HEK293 (cell line): ENCODE measurements around the gene GFI1.

Experiments
- CTCF ChIA-PET: fragments of 350-600 bp; formaldehyde crosslinking; extraction: SDS; loops from one replicate; lab custom pipeline; 2021; ENCODE audit warnings: antibody characterized with exemption; lab: Yijun Ruan, JAX
- POLR2A ChIA-PET: fragments of 300-600 bp; formaldehyde crosslinking; extraction: SDS; loops from one replicate; lab custom pipeline; 2020; ENCODE audit warnings: antibody characterized with exemption, inconsistent platforms; lab: Yijun Ruan, JAX
- H3K27ac ChIP-seq: fragments of 200-500 bp; sonication (Bioruptor generic); 2 replicates; pipeline ENCODE4 v1.5.1; 2014; ENCODE audit warnings: low read depth, low read length, control low read depth, inconsistent platforms; ENCODE audit errors: extremely low read depth
- H3K36me3 ChIP-seq, 2 experiments: fragments of 200-500 bp in 1 of 2; sonication (Bioruptor generic) in 1 of 2; 1 replicate in 1 of 2; 2 replicates in 1 of 2; pipeline ENCODE4 v1.5.1; 2014 to 2017; ENCODE audit warnings: inconsistent platforms in 2 of 2, low read length in 2 of 2; ENCODE audit not compliant: control insufficient read depth in 2 of 2, insufficient read depth in 1 of 2
- H3K4me1 ChIP-seq: fragments of 200-500 bp; sonication (Bioruptor generic); 2 replicates; pipeline ENCODE4 v1.5.1; 2014; ENCODE audit warnings: mild to moderate bottlenecking, low read length, inconsistent platforms; ENCODE audit not compliant: control insufficient read depth, insufficient read depth
- H3K4me3 ChIP-seq: 2 replicates; pipeline ENCODE4 v1.5.1; 2011; ENCODE audit warnings: low read depth, mild to moderate bottlenecking, control low read depth, low read length, moderate library complexity
- H3K9me3 ChIP-seq: fragments of 200-500 bp; sonication (Bioruptor generic); 2 replicates; pipeline ENCODE4 v1.5.1; 2014; ENCODE audit warnings: low read depth, low read length, inconsistent platforms; ENCODE audit not compliant: control insufficient read depth, insufficient read depth
- BCL11A ChIP-seq: fragments of 450-650 bp; formaldehyde crosslinking; IDR thresholded peaks from 2 replicates; pipeline ENCODE4 v1.5.1; 2016; ENCODE audit warnings: low read depth, missing biosample characterization, missing genetic modification characterization
- SCRT2 ChIP-seq: fragments of 450-650 bp; formaldehyde crosslinking; IDR thresholded peaks from 2 replicates; pipeline ENCODE4 v1.5.1; 2016; ENCODE audit warnings: missing biosample characterization, missing genetic modification characterization
- ZFP41 ChIP-seq: fragments of 450-650 bp; formaldehyde crosslinking; IDR thresholded peaks from 2 replicates; pipeline ENCODE4 v1.5.1; 2016; ENCODE audit warnings: missing biosample characterization, missing genetic modification characterization, borderline replicate concordance
- ZNF112 ChIP-seq: fragments of 450-650 bp; formaldehyde crosslinking; IDR thresholded peaks from 2 replicates; pipeline ENCODE4 v1.5.0; 2017; ENCODE audit warnings: missing biosample characterization, missing genetic modification characterization
- ZNF223 ChIP-seq: fragments of 450-650 bp; formaldehyde crosslinking; IDR thresholded peaks from 2 replicates; pipeline ENCODE4 v1.5.1; 2016; ENCODE audit warnings: missing biosample characterization, missing genetic modification characterization
- ZNF266 ChIP-seq: fragments of 450-650 bp; formaldehyde crosslinking; IDR thresholded peaks from 2 replicates; pipeline ENCODE4 v1.5.1; 2016; ENCODE audit warnings: missing biosample characterization, missing genetic modification characterization, low read depth
- ZNF292 ChIP-seq: fragments of 450-650 bp; formaldehyde crosslinking; IDR thresholded peaks from 2 replicates; pipeline ENCODE4 v1.5.1; 2016; ENCODE audit warnings: low read depth, missing biosample characterization, missing genetic modification characterization, borderline replicate concordance
- ZNF335 ChIP-seq: fragments of 450-650 bp; formaldehyde crosslinking; conservative IDR thresholded peaks from 2 replicates; pipeline ENCODE4 v1.5.1; 2016; ENCODE audit warnings: missing biosample characterization, missing genetic modification characterization
- ZNF394 ChIP-seq: fragments of 450-650 bp; formaldehyde crosslinking; IDR thresholded peaks from 2 replicates; pipeline ENCODE4 v1.5.1; 2016; ENCODE audit warnings: missing biosample characterization, missing genetic modification characterization, mild to moderate bottlenecking, moderate library complexity, borderline replicate concordance
- ZNF426 ChIP-seq: fragments of 450-650 bp; formaldehyde crosslinking; IDR thresholded peaks from 2 replicates; pipeline ENCODE4 v1.5.1; 2017; ENCODE audit warnings: missing biosample characterization, missing genetic modification characterization, mild to moderate bottlenecking, inconsistent platforms, moderate library complexity
- ZNF433 ChIP-seq: fragments of 450-650 bp; formaldehyde crosslinking; IDR thresholded peaks from 2 replicates; pipeline ENCODE4 v1.5.1; 2016; ENCODE audit warnings: missing biosample characterization, missing genetic modification characterization, low read depth
- ZNF48 ChIP-seq: fragments of 450-650 bp; formaldehyde crosslinking; IDR thresholded peaks from 2 replicates; pipeline ENCODE4 v1.5.1; 2016; ENCODE audit warnings: missing biosample characterization, missing genetic modification characterization
- ZNF501 ChIP-seq: fragments of 450-650 bp; formaldehyde crosslinking; IDR thresholded peaks from 2 replicates; pipeline ENCODE4 v1.5.1; 2016; ENCODE audit warnings: missing biosample characterization, missing genetic modification characterization
- ZNF558 ChIP-seq: fragments of 450-650 bp; formaldehyde crosslinking; IDR thresholded peaks from 2 replicates; pipeline ENCODE4 v1.5.1; 2016; ENCODE audit warnings: missing biosample characterization, missing genetic modification characterization
- ZNF600 ChIP-seq: fragments of 450-650 bp; formaldehyde crosslinking; IDR thresholded peaks from 2 replicates; pipeline ENCODE4 v1.5.1; 2016; ENCODE audit warnings: missing biosample characterization, missing genetic modification characterization
- ZNF621 ChIP-seq: fragments of 450-650 bp; formaldehyde crosslinking; IDR thresholded peaks from 2 replicates; pipeline ENCODE4 v1.5.1; 2017; ENCODE audit warnings: missing biosample characterization, missing genetic modification characterization
- ZNF623 ChIP-seq: fragments of 450-650 bp; formaldehyde crosslinking; IDR thresholded peaks from 2 replicates; pipeline ENCODE4 v1.5.1; 2016; ENCODE audit warnings: missing biosample characterization, missing genetic modification characterization
- ZNF658 ChIP-seq: fragments of 450-650 bp; formaldehyde crosslinking; IDR thresholded peaks from 2 replicates; pipeline ENCODE4; 2016; ENCODE audit warnings: missing biosample characterization, missing genetic modification characterization
- ZNF830 ChIP-seq: fragments of 450-650 bp; IDR thresholded peaks from 2 replicates; pipeline ENCODE4 v1.5.0; 2018; ENCODE audit warnings: missing biosample characterization, missing genetic modification characterization, low read depth, mild to moderate bottlenecking, moderate library complexity
- ZSCAN16 ChIP-seq: fragments of 450-650 bp; formaldehyde crosslinking; IDR thresholded peaks from 2 replicates; pipeline ENCODE4 v1.5.1; 2016; ENCODE audit warnings: missing biosample characterization, missing genetic modification characterization
- ZSCAN30 ChIP-seq: fragments of 450-650 bp; IDR thresholded peaks from 2 replicates; pipeline ENCODE4 v1.5.1; 2018; ENCODE audit warnings: missing biosample characterization, mild to moderate bottlenecking, missing genetic modification characterization, moderate library complexity
- TF ChIP-seq, protein P1 (sequence below): fragments of 450-650 bp; formaldehyde crosslinking; IDR thresholded peaks from 2 replicates; pipeline ENCODE4 v1.5.1; 2016; ENCODE audit warnings: missing biosample characterization, missing genetic modification characterization
- TF ChIP-seq, protein P2 (sequence below): fragments of 450-650 bp; formaldehyde crosslinking; IDR thresholded peaks from 2 replicates; pipeline ENCODE4 v1.5.1; 2016; ENCODE audit warnings: missing biosample characterization, missing genetic modification characterization
- TF ChIP-seq, protein P3 (sequence below): fragments of 450-650 bp; formaldehyde crosslinking; IDR thresholded peaks from 2 replicates; pipeline ENCODE4 v1.5.1; 2017; ENCODE audit warnings: missing biosample characterization, missing genetic modification characterization
- TF ChIP-seq, protein P4 (sequence below): fragments of 450-650 bp; formaldehyde crosslinking; IDR thresholded peaks from 2 replicates; pipeline ENCODE4 v1.5.1; 2017; ENCODE audit warnings: missing biosample characterization, missing genetic modification characterization
- TF ChIP-seq, protein P5 (sequence below): fragments of 450-650 bp; formaldehyde crosslinking; IDR thresholded peaks from 2 replicates; pipeline ENCODE4 v1.5.1; 2016; ENCODE audit warnings: missing biosample characterization, missing genetic modification characterization, borderline replicate concordance

The GFI1 gene

DNA sequence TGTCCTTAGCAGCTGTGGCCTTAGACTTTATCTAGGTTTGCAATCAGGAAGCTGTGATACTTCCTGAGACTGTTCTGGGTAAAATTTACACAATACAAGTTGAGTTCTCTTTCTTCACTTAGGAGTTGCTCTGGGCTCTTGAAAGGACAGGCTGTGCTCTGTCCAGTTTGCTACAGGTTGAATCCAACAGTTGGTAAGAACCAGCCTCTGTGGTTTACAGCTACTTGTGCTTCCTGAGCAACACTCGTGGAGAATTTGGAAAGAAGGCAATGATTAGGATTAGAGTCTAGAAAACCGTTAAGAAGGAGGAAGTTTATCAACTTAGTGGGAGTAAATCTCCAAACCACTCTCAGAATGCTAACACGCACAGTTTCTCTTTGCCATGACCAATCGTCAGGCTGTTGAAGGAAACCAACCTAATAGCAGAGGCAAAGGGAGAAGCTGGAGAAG lies 26.8 kb downstream of the GFI1 start:
- ChIA-PET POLR2A (no interaction called here), CTCF (interaction anchor here (0.9 kb wide), 1 partner anchor 150 kb away, joined by 3 read pairs; no protein-coding TSS in a partner anchor)
- no peak for TF ChIP-seq ZNF558 (tag by site-specific recombination)
- peak; percentile 58; the same call in 1 of the 2 replicates for TF ChIP-seq SCRT2 (tag by site-specific recombination)

DNA sequence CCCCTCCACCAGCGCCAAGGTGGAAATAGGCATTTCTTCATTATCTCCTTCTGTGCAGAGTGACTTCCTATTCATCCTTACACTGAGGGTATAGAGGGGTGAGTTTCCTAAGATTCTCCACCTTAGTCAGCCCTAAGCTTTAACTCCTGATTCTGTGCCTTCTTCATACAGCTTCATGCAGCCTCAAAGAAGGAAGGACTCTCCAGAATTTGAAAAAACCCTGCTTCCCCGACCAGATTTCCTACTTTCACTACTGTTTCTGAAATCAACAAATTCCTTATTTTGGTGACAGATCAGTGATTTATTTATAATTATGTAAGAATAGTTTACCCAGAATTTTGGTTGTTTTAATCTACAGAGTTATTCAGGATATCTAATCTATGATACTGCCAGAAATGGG lies 28.6 kb downstream of the GFI1 start:
- Histone ChIP-seq H3K9me3 (no peaks in the 10 kb centered on the region), H3K27ac (no peak overlapping the region), H3K36me3 (no peaks in the 10 kb centered on the region), H3K4me1 (no peaks in the 10 kb centered on the region), H3K4me3 (no peak overlapping the region)
- ChIA-PET CTCF (no interaction called here), POLR2A (no interaction called here)
- TF ChIP-seq, protein P1, sequence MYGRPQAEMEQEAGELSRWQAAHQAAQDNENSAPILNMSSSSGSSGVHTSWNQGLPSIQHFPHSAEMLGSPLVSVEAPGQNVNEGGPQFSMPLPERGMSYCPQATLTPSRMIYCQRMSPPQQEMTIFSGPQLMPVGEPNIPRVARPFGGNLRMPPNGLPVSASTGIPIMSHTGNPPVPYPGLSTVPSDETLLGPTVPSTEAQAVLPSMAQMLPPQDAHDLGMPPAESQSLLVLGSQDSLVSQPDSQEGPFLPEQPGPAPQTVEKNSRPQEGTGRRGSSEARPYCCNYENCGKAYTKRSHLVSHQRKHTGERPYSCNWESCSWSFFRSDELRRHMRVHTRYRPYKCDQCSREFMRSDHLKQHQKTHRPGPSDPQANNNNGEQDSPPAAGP (tag by site-specific recombination): no peak
- TF ChIP-seq ZNF223 (tag by site-specific recombination): no peak
- TF ChIP-seq BCL11A: no peak
- TF ChIP-seq ZNF426 (tag by site-specific recombination): no peak
- TF ChIP-seq ZNF658 (tag by site-specific recombination): no peak
- no peak for TF ChIP-seq ZFP41 (tag by site-specific recombination)
- TF ChIP-seq ZNF623 (tag by site-specific recombination): no peak
- no peak for TF ChIP-seq ZNF394 (tag by site-specific recombination)
- no peak for TF ChIP-seq ZNF600 (tag by site-specific recombination)
- TF ChIP-seq, protein P2, sequence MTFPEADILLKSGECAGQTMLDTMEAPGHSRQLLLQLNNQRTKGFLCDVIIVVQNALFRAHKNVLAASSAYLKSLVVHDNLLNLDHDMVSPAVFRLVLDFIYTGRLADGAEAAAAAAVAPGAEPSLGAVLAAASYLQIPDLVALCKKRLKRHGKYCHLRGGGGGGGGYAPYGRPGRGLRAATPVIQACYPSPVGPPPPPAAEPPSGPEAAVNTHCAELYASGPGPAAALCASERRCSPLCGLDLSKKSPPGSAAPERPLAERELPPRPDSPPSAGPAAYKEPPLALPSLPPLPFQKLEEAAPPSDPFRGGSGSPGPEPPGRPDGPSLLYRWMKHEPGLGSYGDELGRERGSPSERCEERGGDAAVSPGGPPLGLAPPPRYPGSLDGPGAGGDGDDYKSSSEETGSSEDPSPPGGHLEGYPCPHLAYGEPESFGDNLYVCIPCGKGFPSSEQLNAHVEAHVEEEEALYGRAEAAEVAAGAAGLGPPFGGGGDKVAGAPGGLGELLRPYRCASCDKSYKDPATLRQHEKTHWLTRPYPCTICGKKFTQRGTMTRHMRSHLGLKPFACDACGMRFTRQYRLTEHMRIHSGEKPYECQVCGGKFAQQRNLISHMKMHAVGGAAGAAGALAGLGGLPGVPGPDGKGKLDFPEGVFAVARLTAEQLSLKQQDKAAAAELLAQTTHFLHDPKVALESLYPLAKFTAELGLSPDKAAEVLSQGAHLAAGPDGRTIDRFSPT: no peak
- no peak for TF ChIP-seq ZSCAN30
- TF ChIP-seq, protein P3, sequence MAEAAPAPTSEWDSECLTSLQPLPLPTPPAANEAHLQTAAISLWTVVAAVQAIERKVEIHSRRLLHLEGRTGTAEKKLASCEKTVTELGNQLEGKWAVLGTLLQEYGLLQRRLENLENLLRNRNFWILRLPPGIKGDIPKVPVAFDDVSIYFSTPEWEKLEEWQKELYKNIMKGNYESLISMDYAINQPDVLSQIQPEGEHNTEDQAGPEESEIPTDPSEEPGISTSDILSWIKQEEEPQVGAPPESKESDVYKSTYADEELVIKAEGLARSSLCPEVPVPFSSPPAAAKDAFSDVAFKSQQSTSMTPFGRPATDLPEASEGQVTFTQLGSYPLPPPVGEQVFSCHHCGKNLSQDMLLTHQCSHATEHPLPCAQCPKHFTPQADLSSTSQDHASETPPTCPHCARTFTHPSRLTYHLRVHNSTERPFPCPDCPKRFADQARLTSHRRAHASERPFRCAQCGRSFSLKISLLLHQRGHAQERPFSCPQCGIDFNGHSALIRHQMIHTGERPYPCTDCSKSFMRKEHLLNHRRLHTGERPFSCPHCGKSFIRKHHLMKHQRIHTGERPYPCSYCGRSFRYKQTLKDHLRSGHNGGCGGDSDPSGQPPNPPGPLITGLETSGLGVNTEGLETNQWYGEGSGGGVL: no peak
- no peak for TF ChIP-seq ZNF621 (tag by site-specific recombination)
- no peak for TF ChIP-seq ZNF335 (tag by site-specific recombination)
- TF ChIP-seq ZNF501: no peak
- TF ChIP-seq ZSCAN16: no peak

More for the DNA sequence above, 26.8 kb downstream of the GFI1 start:
- H3K9me3 ChIP-seq: no peaks in the 10 kb centered on the region
- H3K27ac ChIP-seq: no peak overlapping the region
- H3K4me1 ChIP-seq: no peaks in the 10 kb centered on the region
- H3K36me3 ChIP-seq: no peaks in the 10 kb centered on the region
- H3K4me3 ChIP-seq: no peak overlapping the region

DNA sequence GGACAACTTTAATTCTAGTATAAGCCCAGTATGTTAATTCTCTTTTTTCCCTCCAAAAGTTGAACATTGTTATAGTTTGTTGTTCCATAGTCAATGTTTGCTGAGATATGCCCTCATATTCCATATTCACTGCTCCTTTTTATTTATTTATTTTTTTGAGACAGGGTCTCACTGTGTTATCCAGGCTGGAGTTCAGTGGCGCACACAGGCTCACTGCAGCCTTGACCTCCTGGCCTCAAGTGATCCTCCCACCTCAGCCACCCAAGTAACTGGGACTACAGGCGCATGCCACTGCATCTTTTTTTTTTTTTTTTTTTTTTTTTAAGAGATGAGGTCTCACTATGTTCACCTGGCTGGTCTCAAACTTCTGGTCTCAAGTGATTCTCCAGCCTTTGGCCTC lies 38.7 kb downstream of the GFI1 start:
- CTCF ChIA-PET: no interaction called here
- Histone ChIP-seq H3K9me3 (no peaks in the 10 kb centered on the region), H3K4me3 (no peak overlapping the region), H3K27ac (no peak overlapping the region), H3K36me3 (no peaks in the 10 kb centered on the region), H3K4me1 (no peaks in the 10 kb centered on the region)
- POLR2A ChIA-PET: no interaction called here
- TF ChIP-seq ZNF112 (tag by site-specific recombination): no peak
- no peak for TF ChIP-seq ZNF830 (tag by site-specific recombination)
- TF ChIP-seq ZNF48: no peak
- no peak for TF ChIP-seq ZNF292 (tag by site-specific recombination)
- no peak for TF ChIP-seq ZNF433 (tag by site-specific recombination)
- TF ChIP-seq, protein P4, sequence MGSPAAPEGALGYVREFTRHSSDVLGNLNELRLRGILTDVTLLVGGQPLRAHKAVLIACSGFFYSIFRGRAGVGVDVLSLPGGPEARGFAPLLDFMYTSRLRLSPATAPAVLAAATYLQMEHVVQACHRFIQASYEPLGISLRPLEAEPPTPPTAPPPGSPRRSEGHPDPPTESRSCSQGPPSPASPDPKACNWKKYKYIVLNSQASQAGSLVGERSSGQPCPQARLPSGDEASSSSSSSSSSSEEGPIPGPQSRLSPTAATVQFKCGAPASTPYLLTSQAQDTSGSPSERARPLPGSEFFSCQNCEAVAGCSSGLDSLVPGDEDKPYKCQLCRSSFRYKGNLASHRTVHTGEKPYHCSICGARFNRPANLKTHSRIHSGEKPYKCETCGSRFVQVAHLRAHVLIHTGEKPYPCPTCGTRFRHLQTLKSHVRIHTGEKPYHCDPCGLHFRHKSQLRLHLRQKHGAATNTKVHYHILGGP: no peak
- TF ChIP-seq ZNF266 (tag by site-specific recombination): no peak
- TF ChIP-seq, protein P5, sequence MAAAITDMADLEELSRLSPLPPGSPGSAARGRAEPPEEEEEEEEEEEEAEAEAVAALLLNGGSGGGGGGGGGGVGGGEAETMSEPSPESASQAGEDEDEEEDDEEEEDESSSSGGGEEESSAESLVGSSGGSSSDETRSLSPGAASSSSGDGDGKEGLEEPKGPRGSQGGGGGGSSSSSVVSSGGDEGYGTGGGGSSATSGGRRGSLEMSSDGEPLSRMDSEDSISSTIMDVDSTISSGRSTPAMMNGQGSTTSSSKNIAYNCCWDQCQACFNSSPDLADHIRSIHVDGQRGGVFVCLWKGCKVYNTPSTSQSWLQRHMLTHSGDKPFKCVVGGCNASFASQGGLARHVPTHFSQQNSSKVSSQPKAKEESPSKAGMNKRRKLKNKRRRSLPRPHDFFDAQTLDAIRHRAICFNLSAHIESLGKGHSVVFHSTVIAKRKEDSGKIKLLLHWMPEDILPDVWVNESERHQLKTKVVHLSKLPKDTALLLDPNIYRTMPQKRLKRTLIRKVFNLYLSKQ (tag by site-specific recombination): no peak
